Endothelial cell of umbilical vein (primary cell): ENCODE results near the gene SNX9. TPM values are rescaled to one million over a fixed set of nuclear protein-coding genes. Genes with fewer than 3 reads are reported as not detected.

Source experiments
- BruUV-seq: library from RNA; stranded (reverse); fragments of 400-500 nt; replicated peaks from 2 replicates; lab custom pipeline; 2021; lab: Mats Ljungman, UMichigan
- CTCF ChIA-PET: fragments of 300-600, 350-600 bp; sonication (Branson Sonifier 250); formaldehyde crosslinking; loops from one replicate; lab custom pipeline; 2021; ENCODE audit warnings: antibody characterized with exemption, inconsistent platforms; lab: Charles Lee
- POLR2A ChIA-PET: fragments of 300-600, 350-600 bp; sonication (Branson Sonifier 250); formaldehyde crosslinking; loops from one replicate; lab custom pipeline; 2021; ENCODE audit warnings: antibody characterized with exemption, inconsistent platforms; lab: Charles Lee
- DNase-seq: peaks from one replicate; pipeline ENCODE4 v3.0.0-alpha.2; 2011; ENCODE audit warnings: low read depth, low spot score
- FAIRE-seq: peaks from 2 replicates; lab custom pipeline; 2011; peaks lifted over from hg19 to GRCh38; lab: Jason Lieb, UNC
- H2AFZ ChIP-seq: 2 replicates; pipeline ENCODE4 v1.6.0; 2012; ENCODE audit warnings: low read depth, low read length, control low read depth, inconsistent platforms
- H3K27ac ChIP-seq: 2 replicates; pipeline ENCODE4 v1.5.1; 2011; ENCODE audit warnings: low read depth, mild to moderate bottlenecking, control low read depth, low read length, moderate library complexity; ENCODE audit not compliant: insufficient read depth
- H3K27me3 ChIP-seq, 2 experiments: 2 replicates each; pipeline versions ENCODE4 v1.6.0 to v1.6.1; 2011; ENCODE audit warnings: low read length in 2 of 2, mixed read lengths in 1 of 2; ENCODE audit not compliant: control insufficient read depth in 2 of 2, insufficient read depth in 2 of 2
- H3K36me3 ChIP-seq, 2 experiments: 2 replicates in 1 of 2; 3 replicates in 1 of 2; pipeline ENCODE4 v1.5.1; 2011; ENCODE audit warnings: low read length in 2 of 2, mild to moderate bottlenecking in 1 of 2, moderate library complexity in 1 of 2; ENCODE audit not compliant: control insufficient read depth in 2 of 2, insufficient read depth in 2 of 2; ENCODE audit errors: extremely low read depth in 1 of 2
- H3K4me1 ChIP-seq: 3 replicates; pipeline ENCODE4 v1.5.1; 2011; ENCODE audit warnings: mild to moderate bottlenecking, low read length; ENCODE audit not compliant: control insufficient read depth, insufficient read depth; ENCODE audit errors: extremely low read depth
- H3K4me2 ChIP-seq: 2 replicates; pipeline ENCODE4 v1.6.1; 2011; ENCODE audit warnings: low read length, control low read depth, mixed read lengths; ENCODE audit not compliant: insufficient read depth
- H3K4me3 ChIP-seq, 3 experiments: fragments of 200-600 bp in 1 of 3; sonication (generic), shearing (Covaris generic) in 1 of 3; replicated peaks in 1 of 3; 2 replicates each; pipeline ENCODE4 v1.5.1; 2011 to 2016; ENCODE audit warnings: control low read depth in 3 of 3, low read length in 3 of 3, mild to moderate bottlenecking in 2 of 3, inconsistent platforms in 1 of 3, low read depth in 1 of 3, moderate library complexity in 1 of 3; ENCODE audit not compliant: insufficient read depth in 1 of 3
- H3K79me2 ChIP-seq: 2 replicates; pipeline ENCODE4 v1.6.0; 2012; ENCODE audit warnings: low read length, inconsistent platforms; ENCODE audit not compliant: control insufficient read depth, insufficient read depth
- H3K9ac ChIP-seq: replicated peaks from 2 replicates; pipeline ENCODE3; 2011; ENCODE audit warnings: low read length, control low read depth; ENCODE audit not compliant: insufficient read depth; ENCODE audit errors: extremely low read depth
- H3K9me1 ChIP-seq: replicated peaks from 3 replicates; pipeline ENCODE4 v1.6.0; 2011; ENCODE audit warnings: mild to moderate bottlenecking, low read length; ENCODE audit not compliant: control insufficient read depth, insufficient read depth; ENCODE audit errors: extremely low read depth
- H3K9me3 ChIP-seq: replicated peaks from 2 replicates; pipeline ENCODE4 v1.5.1; 2012; ENCODE audit warnings: low read length, inconsistent platforms; ENCODE audit not compliant: control insufficient read depth, insufficient read depth
- H4K20me1 ChIP-seq: replicated peaks from 2 replicates; pipeline ENCODE3; 2011; ENCODE audit warnings: mild to moderate bottlenecking, low read length; ENCODE audit not compliant: control insufficient read depth, insufficient read depth; ENCODE audit errors: extremely low read depth
- CTCF ChIP-seq, 2 donors: IDR thresholded peaks; 1 replicate in 1 of 2; 2 replicates in 1 of 2; pipeline ENCODE4 v1.5.1; 2011; ENCODE audit warnings: low read length in 2 of 2, mild to moderate bottlenecking in 2 of 2, moderate library complexity in 2 of 2, control low read depth in 1 of 2, inconsistent platforms in 1 of 2, low read depth in 1 of 2; ENCODE audit not compliant: insufficient read depth in 1 of 2; ENCODE audit errors: extremely low read depth in 1 of 2
- EZH2 ChIP-seq: IDR thresholded peaks from 2 replicates; pipeline ENCODE4 v1.6.1; 2012; ENCODE audit warnings: borderline replicate concordance, low read depth, mild to moderate bottlenecking, moderate library complexity, low read length, inconsistent platforms; ENCODE audit not compliant: severe bottlenecking
- FOS ChIP-seq: IDR thresholded peaks from 2 replicates; pipeline ENCODE4 v1.6.1; 2011; ENCODE audit warnings: mild to moderate bottlenecking, low read length, moderate library complexity, borderline replicate concordance; ENCODE audit not compliant: insufficient read depth
- GATA2 ChIP-seq: IDR thresholded peaks from 2 replicates; pipeline ENCODE4 v1.7.0; 2011; ENCODE audit warnings: low read depth, mild to moderate bottlenecking, moderate library complexity, mixed read lengths, low read length; ENCODE audit not compliant: insufficient read length, insufficient read depth
- JUN ChIP-seq: IDR thresholded peaks from 2 replicates; pipeline ENCODE4 v1.6.1; 2011; ENCODE audit warnings: borderline replicate concordance, low read depth; ENCODE audit not compliant: insufficient read length, insufficient read depth
- MAX ChIP-seq: IDR thresholded peaks from 2 replicates; pipeline ENCODE4 v1.6.1; 2011; ENCODE audit not compliant: insufficient read depth, insufficient read length
- MYC ChIP-seq: IDR thresholded peaks from one replicate; pipeline ENCODE4 v1.6.1; 2011; ENCODE audit warnings: mild to moderate bottlenecking, low read depth, low read length
- POLR2A ChIP-seq: IDR thresholded peaks from 2 replicates; pipeline ENCODE4 v1.6.1; 2012; ENCODE audit warnings: low read depth, mild to moderate bottlenecking, control low read depth, low read length
- POLR2AphosphoS5 ChIP-seq: IDR thresholded peaks from 2 replicates; pipeline ENCODE4 v1.6.1; 2012; ENCODE audit warnings: low read depth, mild to moderate bottlenecking, control low read depth, low read length, moderate library complexity; ENCODE audit not compliant: insufficient read depth
- dilution Hi-C: fragments of 300-500 bp; cut with MboI; formaldehyde crosslinking; loops from one replicate; pipeline ENCODE4 v1.15.0; 2019; ENCODE audit warnings: low sequenced_read_pairs; ENCODE audit not compliant: extremely low pct_ligation_motif_present
- intact Hi-C: fragments of 100-400 bp; cut with micrococcal nuclease; formaldehyde crosslinking; loops from one replicate; pipeline ENCODE4 v1.10.0; 2022
- polyA plus RNA-seq, 4 experiments: library from polyadenylated mRNA; depleted of rRNA in 3 of 4; stranded (reverse) in 3 of 4; unstranded in 1 of 4; fragments of >200 nt; gene quantifications; 2 replicates each; pipeline versions ENCODE4 v1.2.1 to v1.2.3, GENCODE V29; 2011 to 2012; ENCODE audit warnings: missing spikeins in 1 of 4
- total RNA-seq: library from RNA; stranded (reverse); gene quantifications from 2 replicates; pipeline ENCODE4 v1.2.3, GENCODE V29; 2021

The SNX9 gene
- total and polyA plus RNA-seq, 2 donors (not counting 3 experiments of a cell fraction or from before 2014, with no cell fraction given) = 27.5 to 54.5 TPM

- no peaks in the 10 kb centered on the region for H3K36me3 ChIP-seq
- BruUV-seq = no TSS peak
- ChIA-PET CTCF (interaction anchor here (0.6 to 4.7 kb wide), 3 partner anchors 18 to 87 kb away, joined by 4 to 44 read pairs (median 28); no protein-coding TSS in a partner anchor), POLR2A (no interaction called here)
- H3K27ac ChIP-seq = no peak overlapping the region
- H3K4me2 ChIP-seq = no peak overlapping the region
- H2AFZ ChIP-seq = no peak overlapping the region
- no peak for DNase-seq
- peaks cover 87% of the 10 kb centered on the region for H3K79me2 ChIP-seq
- peaks cover 37% of the 10 kb centered on the region for H3K4me1 ChIP-seq
- H3K4me3 ChIP-seq = no peak overlapping the region
- TF ChIP-seq MYC (no peak), POLR2A (no peak), EZH2 (no peak), CTCF (IDR thresholded peaks at IDR 0.05; ENCODE audit: extremely low read depth in 1 of 2, insufficient read depth in 1 of 2, low read depth in 1 of 2, low read length in 2 of 2) (no peak), POLR2AphosphoS5 (no peak), JUN (no peak), FOS (no peak), GATA2 (no peak), MAX (no peak)
- intact Hi-C loops (no loop called here), dilution Hi-C loops (no loop called here)
- H3K9me3 ChIP-seq = no peaks in the 10 kb centered on the region
- H3K9me1 ChIP-seq = no peaks in the 10 kb centered on the region
- no peaks in the 10 kb centered on the region for H3K27me3 ChIP-seq
- H3K9ac ChIP-seq = no peak overlapping the region
- FAIRE-seq = no peak
- no peaks in the 10 kb centered on the region for H4K20me1 ChIP-seq
Measured at GRCh38 chr6:157985378-157986155, 162.5 kb downstream of the SNX9 start.
